ENCODE data around the gene EDA. TPM values are rescaled to one million over a fixed set of nuclear protein-coding genes. Genes with fewer than 3 reads are reported as not detected.

The EDA gene
- total RNA-seq, 1 donor from 2014 or later, result 6.1 TPM

- no peaks in the 10 kb centered on the region for H3K4me1 ChIP-seq
These were observed 426.1 kb downstream of the EDA start for GRCh38 chrX:70041993-70042392.

GRCh38 chrX:70042399-70043371 is 426.8 kb downstream of the EDA start:
- Histone ChIP-seq H3K9me3 (no peaks in the 10 kb centered on the region), H3K27me3 (no peaks in the 10 kb centered on the region), H3K27ac (no peak overlapping the region), H3K36me3 (no peaks in the 10 kb centered on the region), H3K4me1 (no peaks in the 10 kb centered on the region), H3K4me3 (no peak overlapping the region)
- intact Hi-C loops (cut with DNase I), result no loop called here
- peak; percentile 40 to 67 for DNase-seq (ENCODE audit: extremely low spot score in 2 of 2)
- TF ChIP-seq POLR2A (IDR thresholded peaks at IDR 0.05) (no peak), CTCF (IDR thresholded peaks at IDR 0.05) (no peak), POLR2AphosphoS5 (IDR thresholded peaks at IDR 0.05; ENCODE audit: insufficient read depth in 1 of 2, low read depth in 1 of 2) (no peak)

More at GRCh38 chrX:70041993-70042392, 426.1 kb downstream of the EDA start:
- no peak overlapping the region for H3K4me3 ChIP-seq
- H3K9me3 ChIP-seq, result no peaks in the 10 kb centered on the region
- no peaks in the 10 kb centered on the region for H3K27me3 ChIP-seq
- intact Hi-C loops (cut with DNase I), result no loop called here
- H3K36me3 ChIP-seq, result no peaks in the 10 kb centered on the region
- no peak overlapping the region for H3K27ac ChIP-seq
- no peak for TF ChIP-seq POLR2AphosphoS5 (IDR thresholded peaks at IDR 0.05; ENCODE audit: insufficient read depth in 1 of 2, low read depth in 1 of 2)
- no peak for TF ChIP-seq CTCF (IDR thresholded peaks at IDR 0.05)
- no peak for TF ChIP-seq POLR2A (IDR thresholded peaks at IDR 0.05)
- DNase-seq (ENCODE audit: extremely low spot score in 2 of 2), result peak in 1 of 2 donors; percentile 56

GRCh38 chrX:70043685-70044084 is 427.8 kb downstream of the EDA start:
- Histone ChIP-seq H3K9me3 (no peaks in the 10 kb centered on the region), H3K4me3 (no peak overlapping the region), H3K4me1 (no peaks in the 10 kb centered on the region), H3K36me3 (no peaks in the 10 kb centered on the region), H3K27ac (no peak overlapping the region), H3K27me3 (no peaks in the 10 kb centered on the region)
- DNase-seq (ENCODE audit: extremely low spot score in 2 of 2), result peak in 1 of 2 donors; percentile 16
- intact Hi-C loops (cut with DNase I), result no loop called here
- no peak for TF ChIP-seq POLR2AphosphoS5 (IDR thresholded peaks at IDR 0.05; ENCODE audit: insufficient read depth in 1 of 2, low read depth in 1 of 2)
- no peak for TF ChIP-seq POLR2A (IDR thresholded peaks at IDR 0.05)
- TF ChIP-seq CTCF (IDR thresholded peaks at IDR 0.05), result no peak

GRCh38 chrX:70044541-70045245 is 428.8 kb downstream of the EDA start:
- DNase-seq (ENCODE audit: extremely low spot score in 2 of 2), result peak; percentile 27 to 67
- no peaks in the 10 kb centered on the region for H3K9me3 ChIP-seq
- H3K27me3 ChIP-seq, result no peaks in the 10 kb centered on the region
- TF ChIP-seq CTCF (IDR thresholded peaks at IDR 0.05) (no peak), POLR2A (IDR thresholded peaks at IDR 0.05) (no peak), POLR2AphosphoS5 (IDR thresholded peaks at IDR 0.05; ENCODE audit: insufficient read depth in 1 of 2, low read depth in 1 of 2) (no peak)
- H3K4me1 ChIP-seq, result no peaks in the 10 kb centered on the region
- H3K4me3 ChIP-seq, result no peak overlapping the region
- intact Hi-C loops (cut with DNase I), result no loop called here
- no peak overlapping the region for H3K27ac ChIP-seq
- H3K36me3 ChIP-seq, result no peaks in the 10 kb centered on the region

Measured in vagina (tissue), 2 donors.